CD4-positive, alpha-beta T cell (primary cell): Measurements from ENCODE around the gene SHMT2. TPM values are rescaled to one million over a fixed set of nuclear protein-coding genes. Genes with fewer than 3 reads are reported as not detected.

Experiments used
- ATAC-seq: fragments of 200-7000 bp; cut with Tn5 transposase; one replicate; pipeline ENCODE4 v1.10.0; 2022; ENCODE audit warnings: mild to moderate bottlenecking; ENCODE audit not compliant: poor library complexity
- CTCF ChIA-PET: fragments of 350-600 bp; sonication (Branson Sonifier 250); formaldehyde crosslinking; loops from one replicate; lab custom pipeline; 2021; ENCODE audit warnings: antibody characterized with exemption, inconsistent platforms; lab: Charles Lee
- POLR2A ChIA-PET: fragments of 350-600 bp; sonication (Branson Sonifier 250); formaldehyde crosslinking; loops from one replicate; lab custom pipeline; 2021; ENCODE audit warnings: antibody characterized with exemption, inconsistent platforms; lab: Charles Lee
- DNase-seq, 14 experiments: peaks; one replicate each; pipeline ENCODE4 v3.0.0-alpha.2; 2013 to 2020; ENCODE audit warnings: mixed read lengths in 2 of 14
- H3K27ac ChIP-seq, 2 donors: one replicate each; pipeline versions ENCODE4 v1.5.1 to v1.7.0; 2013; ENCODE audit warnings: low read length in 2 of 2, low read depth in 1 of 2, mild to moderate bottlenecking in 1 of 2
- H3K27me3 ChIP-seq, 2 experiments: 1 replicate in 1 of 2; 2 replicates in 1 of 2; pipeline versions ENCODE4 v1.6.1 to v1.7.0; 2013; ENCODE audit warnings: low read length in 2 of 2, control low read depth in 1 of 2, mild to moderate bottlenecking in 1 of 2, moderate library complexity in 1 of 2; ENCODE audit not compliant: insufficient read depth in 2 of 2, control insufficient read depth in 1 of 2
- H3K36me3 ChIP-seq: one replicate; pipeline ENCODE4 v1.6.1; 2013; ENCODE audit warnings: low read length, control low read depth; ENCODE audit not compliant: insufficient read depth
- H3K4me1 ChIP-seq: one replicate; pipeline ENCODE4 v1.6.1; 2013; ENCODE audit warnings: low read length, control low read depth; ENCODE audit not compliant: insufficient read depth
- H3K4me3 ChIP-seq: one replicate; pipeline ENCODE4 v1.5.1; 2013; ENCODE audit warnings: mild to moderate bottlenecking, low read length, moderate library complexity
- H3K9me3 ChIP-seq, 2 experiments: 1 replicate in 1 of 2; 2 replicates in 1 of 2; pipeline versions ENCODE4 v1.6.1 to v1.7.0; 2013; ENCODE audit warnings: low read length in 2 of 2, mild to moderate bottlenecking in 2 of 2, control low read depth in 1 of 2, moderate library complexity in 1 of 2; ENCODE audit not compliant: control insufficient read depth in 1 of 2, insufficient read depth in 1 of 2
- H3K27ac Mint-ChIP-seq: one replicate; pipeline ENCODE4 v1.8.0; 2020; ENCODE audit warnings: mixed read lengths
- H3K27me3 Mint-ChIP-seq: one replicate; pipeline ENCODE4 v1.8.0; 2021; ENCODE audit warnings: mixed read lengths
- H3K36me3 Mint-ChIP-seq: one replicate; pipeline ENCODE4 v1.8.0; 2021; ENCODE audit warnings: low read depth, mixed read lengths
- H3K4me1 Mint-ChIP-seq: one replicate; pipeline ENCODE4 v1.8.0; 2021; ENCODE audit warnings: low read depth, mixed read lengths
- H3K4me3 Mint-ChIP-seq: one replicate; pipeline ENCODE4 v1.8.0; 2020; ENCODE audit warnings: mild to moderate bottlenecking, mixed read lengths
- H3K9me3 Mint-ChIP-seq: one replicate; pipeline ENCODE4 v1.8.0; 2020; ENCODE audit warnings: mixed read lengths
- intact Hi-C, 2 experiments: fragments of 100-400 bp; cut with DNase I in 1 of 2; cut with micrococcal nuclease in 1 of 2; formaldehyde crosslinking; loops; one replicate each; pipeline versions ENCODE4 v1.15.1 to v1.9.0; 2023 to 2025; cut with DNase I, micrococcal nuclease
- total RNA-seq, 174 experiments: library from RNA in 2 of 174; stranded (reverse) in 2 of 174; gene quantifications; one replicate each; pipeline ENCODE4 v1.2.3 and lab custom pipeline; 2021 to 2026
- TF ChIP-seq, protein P1 (sequence below): fragments of 200-600 bp; IDR thresholded peaks from one replicate; pipeline ENCODE4 v1.8.0; 2022; ENCODE audit warnings: antibody characterized with exemption, mild to moderate bottlenecking

Gene SHMT2
- total RNA-seq, 2 experiments from 2014 or later: 21.3 to 22.2 TPM

DNA sequence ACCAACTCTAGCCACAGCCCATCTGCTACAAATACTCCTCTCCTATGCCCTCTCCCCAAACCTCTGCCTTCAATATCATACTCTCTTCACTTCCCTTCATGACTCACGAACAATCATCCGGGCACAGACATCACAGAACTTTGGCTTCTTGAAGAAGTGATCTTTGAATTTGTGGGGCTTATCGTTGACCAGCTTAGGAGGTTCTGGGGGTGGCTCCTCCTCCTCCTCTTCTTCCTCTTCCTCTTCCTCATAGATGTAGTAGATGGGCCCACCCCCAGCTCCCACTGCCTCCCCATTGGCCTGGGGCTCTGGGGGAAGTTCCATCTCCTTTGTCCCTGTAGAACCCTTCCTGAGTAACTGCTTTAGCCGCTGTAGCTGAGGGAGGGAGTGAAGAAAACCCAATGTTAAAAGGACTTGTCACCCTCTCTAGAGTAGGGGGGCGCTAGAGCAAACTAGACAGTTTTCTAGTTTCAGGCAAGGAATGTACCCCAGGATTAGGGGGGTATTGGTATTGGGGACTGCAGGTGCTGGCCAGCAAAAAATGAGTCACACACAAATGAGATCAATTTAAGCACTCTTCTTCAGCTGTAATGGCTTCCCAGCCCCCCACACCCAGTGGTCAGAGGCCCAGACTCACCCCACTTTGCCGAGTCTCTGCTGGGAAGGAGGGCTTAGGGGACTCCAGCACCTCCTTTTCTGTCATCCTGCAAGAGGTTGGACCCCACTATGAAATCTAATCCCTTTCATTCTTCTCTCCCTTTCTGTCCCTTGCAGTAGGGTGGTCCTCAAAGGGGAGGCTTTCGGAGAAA lies 19.6 kb downstream of the SHMT2 start:
- H3K27ac ChIP-seq: no peak overlapping the region
- POLR2A ChIA-PET: no interaction called here
- Mint-ChIP-seq H3K27ac (no peak overlapping the region), H3K9me3 (no peaks in the 10 kb centered on the region), H3K4me1 (peaks cover under 1% of the 10 kb centered on the region), H3K4me3 (no peak overlapping the region), H3K27me3 (peaks cover 3% of the 10 kb centered on the region), H3K36me3 (peaks cover 13% of the 10 kb centered on the region)
- peak in 2 of 14 experiments; percentile 42 to 45 for DNase-seq
- no peaks in the 10 kb centered on the region for H3K9me3 ChIP-seq
- no peak overlapping the region for H3K4me3 ChIP-seq
- peaks cover 4 to 5% of the 10 kb centered on the region in 2 experiments for H3K27me3 ChIP-seq
- TF ChIP-seq, protein P1, sequence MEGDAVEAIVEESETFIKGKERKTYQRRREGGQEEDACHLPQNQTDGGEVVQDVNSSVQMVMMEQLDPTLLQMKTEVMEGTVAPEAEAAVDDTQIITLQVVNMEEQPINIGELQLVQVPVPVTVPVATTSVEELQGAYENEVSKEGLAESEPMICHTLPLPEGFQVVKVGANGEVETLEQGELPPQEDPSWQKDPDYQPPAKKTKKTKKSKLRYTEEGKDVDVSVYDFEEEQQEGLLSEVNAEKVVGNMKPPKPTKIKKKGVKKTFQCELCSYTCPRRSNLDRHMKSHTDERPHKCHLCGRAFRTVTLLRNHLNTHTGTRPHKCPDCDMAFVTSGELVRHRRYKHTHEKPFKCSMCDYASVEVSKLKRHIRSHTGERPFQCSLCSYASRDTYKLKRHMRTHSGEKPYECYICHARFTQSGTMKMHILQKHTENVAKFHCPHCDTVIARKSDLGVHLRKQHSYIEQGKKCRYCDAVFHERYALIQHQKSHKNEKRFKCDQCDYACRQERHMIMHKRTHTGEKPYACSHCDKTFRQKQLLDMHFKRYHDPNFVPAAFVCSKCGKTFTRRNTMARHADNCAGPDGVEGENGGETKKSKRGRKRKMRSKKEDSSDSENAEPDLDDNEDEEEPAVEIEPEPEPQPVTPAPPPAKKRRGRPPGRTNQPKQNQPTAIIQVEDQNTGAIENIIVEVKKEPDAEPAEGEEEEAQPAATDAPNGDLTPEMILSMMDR: no peak
- H3K4me1 ChIP-seq: peaks cover 3% of the 10 kb centered on the region
- intact Hi-C loops: no loop called here
- no peak for ATAC-seq
- H3K36me3 ChIP-seq: no peaks in the 10 kb centered on the region
- CTCF ChIA-PET: no interaction called here

DNA sequence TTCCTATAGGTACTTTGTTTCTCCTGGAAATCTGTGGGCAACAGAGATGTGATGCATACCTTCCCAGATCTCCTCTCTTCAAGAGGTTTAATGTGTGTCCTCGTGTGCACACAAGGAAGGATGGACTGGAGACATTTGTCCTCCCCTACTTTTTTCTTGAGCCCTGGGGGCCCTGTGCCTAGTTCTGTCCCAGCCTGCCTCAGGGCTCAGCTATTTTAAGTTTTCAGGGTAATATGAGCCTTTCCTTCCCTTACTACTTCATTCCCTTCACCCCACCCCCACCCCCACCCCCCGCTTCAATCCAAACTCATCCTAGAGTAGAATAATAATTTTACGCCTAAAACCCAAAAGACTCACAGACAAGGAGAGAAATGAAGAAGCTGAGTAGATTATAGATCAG lies 21.0 kb downstream of the SHMT2 start:
- intact Hi-C loops: no loop called here
- Mint-ChIP-seq H3K4me1 (no peaks in the 10 kb centered on the region), H3K9me3 (no peaks in the 10 kb centered on the region), H3K36me3 (peaks cover 23% of the 10 kb centered on the region), H3K4me3 (no peak overlapping the region), H3K27ac (no peak overlapping the region), H3K27me3 (no peaks in the 10 kb centered on the region)
- no peak for DNase-seq
- Histone ChIP-seq H3K4me1 (no peaks in the 10 kb centered on the region), H3K36me3 (peaks cover 9% of the 10 kb centered on the region), H3K4me3 (no peak overlapping the region), H3K9me3 (no peaks in the 10 kb centered on the region), H3K27me3 (no peaks in the 10 kb centered on the region), H3K27ac (no peak overlapping the region)
- ChIA-PET CTCF (interaction anchor here (0.7 kb wide), 1 partner anchor 160 kb away, joined by 4 read pairs; no protein-coding TSS in a partner anchor), POLR2A (interaction anchor here (1.1 kb wide), 1 partner anchor 10 kb away, joined by 3 read pairs; no protein-coding TSS in a partner anchor)
- TF ChIP-seq, protein P1: no peak
- no peak for ATAC-seq

DNA sequence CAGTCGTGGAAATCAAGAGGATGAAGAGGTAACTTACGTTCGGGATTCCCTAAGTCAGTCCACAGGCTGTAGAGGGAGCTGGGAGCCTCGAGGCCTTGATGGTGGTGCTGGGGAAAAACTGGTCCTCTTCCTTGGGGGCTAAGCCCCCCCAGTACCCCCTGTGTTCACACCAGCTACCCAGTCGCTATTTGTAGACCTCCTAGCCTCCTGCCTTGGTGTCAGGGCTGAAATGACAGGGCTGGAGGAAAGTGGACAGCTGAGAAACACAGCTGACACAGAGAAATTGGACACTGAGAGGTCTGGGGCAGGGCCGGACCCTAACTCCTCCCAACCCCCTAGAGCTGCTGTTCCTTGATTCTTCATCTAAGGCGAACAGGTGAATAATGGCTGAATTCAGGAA lies 21.4 kb downstream of the SHMT2 start, which contains the start of gene STAC3:
Gene STAC3 (minus strand): TSS at position 232 of the 400 bp plus-strand sequence. CDS start 1,551 bp downstream, outside the sequence.
- H3K4me1 Mint-ChIP-seq: no peaks in the 10 kb centered on the region
- no peaks in the 10 kb centered on the region for H3K4me1 ChIP-seq
- POLR2A ChIA-PET: interaction anchor here (1.1 kb wide), 1 partner anchor 11 kb away, joined by 3 read pairs; no protein-coding TSS in a partner anchor
- peaks cover 27% of the 10 kb centered on the region for H3K36me3 Mint-ChIP-seq
- no peaks in the 10 kb centered on the region for H3K27me3 Mint-ChIP-seq
- peaks cover 13% of the 10 kb centered on the region for H3K36me3 ChIP-seq
- no peak within 1 kb of the TSS for H3K27ac ChIP-seq
- DNase-seq: no peak
- H3K4me3 Mint-ChIP-seq: no peak within 1 kb of the TSS
- TF ChIP-seq, protein P1: no peak
- no peaks in the 10 kb centered on the region for H3K27me3 ChIP-seq
- ATAC-seq: no peak
- CTCF ChIA-PET: interaction anchor here (0.7 kb wide), 1 partner anchor 161 kb away, joined by 4 read pairs; no protein-coding TSS in a partner anchor
- H3K4me3 ChIP-seq: no peak within 1 kb of the TSS
- H3K9me3 ChIP-seq: no peaks in the 10 kb centered on the region
- no peaks in the 10 kb centered on the region for H3K9me3 Mint-ChIP-seq
- intact Hi-C loops: no loop called here
- H3K27ac Mint-ChIP-seq: no peak within 1 kb of the TSS
